MM.1S (cell line): ENCODE measurements around the gene INPP5F.

Experiments
- DNase-seq: peaks from one replicate; pipeline ENCODE4 v3.0.0-alpha.2; 2015
- H2AFZ ChIP-seq: fragments of 300-600 bp; sonication (generic); 2 replicates; pipeline ENCODE4 v1.6.0; 2016; ENCODE audit warnings: antibody characterized with exemption, low read length
- H3F3A ChIP-seq: fragments of 300-600 bp; sonication (generic); 2 replicates; pipeline ENCODE4 v1.6.1; 2016; ENCODE audit warnings: mild to moderate bottlenecking, antibody characterized with exemption, low read length, moderate library complexity, mixed read lengths; ENCODE audit not compliant: insufficient read depth
- H3K27ac ChIP-seq: fragments of 300-600 bp; sonication (generic); 2 replicates; pipeline ENCODE4 v1.5.1; 2016; ENCODE audit warnings: mild to moderate bottlenecking, low read length
- H3K27me3 ChIP-seq: fragments of 300-600 bp; sonication (generic); replicated peaks from 2 replicates; pipeline ENCODE4 v1.6.0; 2016; ENCODE audit warnings: low read length; ENCODE audit not compliant: insufficient read depth
- H3K36me3 ChIP-seq: fragments of 300-600 bp; sonication (generic); replicated peaks from 2 replicates; pipeline ENCODE4 v1.6.1; 2016; ENCODE audit warnings: mild to moderate bottlenecking, low read length, mixed read lengths; ENCODE audit not compliant: insufficient read depth
- H3K4me1 ChIP-seq: fragments of 300-600 bp; sonication (generic); 2 replicates; pipeline ENCODE4 v1.6.1; 2016; ENCODE audit warnings: low read length, mixed read lengths
- H3K4me2 ChIP-seq: fragments of 300-600 bp; sonication (generic); 2 replicates; pipeline ENCODE4 v1.6.0; 2016; ENCODE audit warnings: low read depth, low read length
- H3K4me3 ChIP-seq: fragments of 300-600 bp; sonication (generic); 2 replicates; pipeline ENCODE4 v1.5.1; 2016; ENCODE audit warnings: low read length, mixed read lengths
- H3K79me2 ChIP-seq: fragments of 300-600 bp; sonication (generic); 2 replicates; pipeline ENCODE4 v1.6.1; 2016; ENCODE audit warnings: mixed run types, low read length, mixed read lengths
- H3K9ac ChIP-seq: fragments of 300-600 bp; sonication (generic); 2 replicates; pipeline ENCODE4 v1.6.1; 2016; ENCODE audit warnings: low read length, mixed read lengths
- H3K9me2 ChIP-seq: fragments of 300-600 bp; sonication (generic); replicated peaks from 2 replicates; pipeline ENCODE4 v1.6.1; 2016; ENCODE audit warnings: mild to moderate bottlenecking, low read length, mixed read lengths; ENCODE audit not compliant: insufficient read depth
- H3K9me3 ChIP-seq: fragments of 300-600 bp; sonication (generic); replicated peaks from 2 replicates; pipeline ENCODE4 v1.6.1; 2016; ENCODE audit warnings: mild to moderate bottlenecking, low read length, mixed read lengths; ENCODE audit not compliant: insufficient read depth
- H4K20me1 ChIP-seq: fragments of 300-600 bp; sonication (generic); 2 replicates; pipeline ENCODE4 v1.6.1; 2016; ENCODE audit warnings: mild to moderate bottlenecking, low read length, moderate library complexity, mixed read lengths; ENCODE audit not compliant: insufficient read depth
- EZH2 ChIP-seq: fragments of 300-600 bp; sonication (generic); optimal IDR thresholded peaks from 2 replicates; pipeline ENCODE3; 2017; ENCODE audit warnings: low read depth, mild to moderate bottlenecking, antibody characterized with exemption, low read length, mixed read lengths
- EZH2phosphoT487 ChIP-seq: fragments of 300-600 bp; sonication (generic); IDR thresholded peaks from 2 replicates; pipeline ENCODE4 v1.6.1; 2018; ENCODE audit warnings: antibody characterized with exemption, low read length
- TF ChIP-seq, protein P1 (sequence below): fragments of 300-600 bp; sonication (generic); IDR thresholded peaks from 2 replicates; pipeline ENCODE4 v1.5.1; 2016; ENCODE audit warnings: antibody characterized with exemption, low read length, mixed read lengths

The INPP5F gene

GRCh38 chr10:119723624-119724023, 2.2 kb upstream of the INPP5F start:
- H3K79me2 ChIP-seq: peaks cover 18% of the 10 kb centered on the region
- H3F3A ChIP-seq: no peaks in the 10 kb centered on the region
- no peaks in the 10 kb centered on the region for H3K27me3 ChIP-seq
- H3K4me3 ChIP-seq: no peak overlapping the region
- no peak overlapping the region for H2AFZ ChIP-seq
- H3K27ac ChIP-seq: no peak overlapping the region
- no peak overlapping the region for H3K9ac ChIP-seq
- no peaks in the 10 kb centered on the region for H3K9me2 ChIP-seq
- TF ChIP-seq EZH2 (no peak), EZH2phosphoT487 (no peak)
- TF ChIP-seq, protein P1, sequence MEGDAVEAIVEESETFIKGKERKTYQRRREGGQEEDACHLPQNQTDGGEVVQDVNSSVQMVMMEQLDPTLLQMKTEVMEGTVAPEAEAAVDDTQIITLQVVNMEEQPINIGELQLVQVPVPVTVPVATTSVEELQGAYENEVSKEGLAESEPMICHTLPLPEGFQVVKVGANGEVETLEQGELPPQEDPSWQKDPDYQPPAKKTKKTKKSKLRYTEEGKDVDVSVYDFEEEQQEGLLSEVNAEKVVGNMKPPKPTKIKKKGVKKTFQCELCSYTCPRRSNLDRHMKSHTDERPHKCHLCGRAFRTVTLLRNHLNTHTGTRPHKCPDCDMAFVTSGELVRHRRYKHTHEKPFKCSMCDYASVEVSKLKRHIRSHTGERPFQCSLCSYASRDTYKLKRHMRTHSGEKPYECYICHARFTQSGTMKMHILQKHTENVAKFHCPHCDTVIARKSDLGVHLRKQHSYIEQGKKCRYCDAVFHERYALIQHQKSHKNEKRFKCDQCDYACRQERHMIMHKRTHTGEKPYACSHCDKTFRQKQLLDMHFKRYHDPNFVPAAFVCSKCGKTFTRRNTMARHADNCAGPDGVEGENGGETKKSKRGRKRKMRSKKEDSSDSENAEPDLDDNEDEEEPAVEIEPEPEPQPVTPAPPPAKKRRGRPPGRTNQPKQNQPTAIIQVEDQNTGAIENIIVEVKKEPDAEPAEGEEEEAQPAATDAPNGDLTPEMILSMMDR: no peak
- no peaks in the 10 kb centered on the region for H4K20me1 ChIP-seq
- no peak for DNase-seq
- no peaks in the 10 kb centered on the region for H3K9me3 ChIP-seq
- peaks cover 23% of the 10 kb centered on the region for H3K4me1 ChIP-seq
- H3K4me2 ChIP-seq: no peak overlapping the region
- H3K36me3 ChIP-seq: no peaks in the 10 kb centered on the region

DNA sequence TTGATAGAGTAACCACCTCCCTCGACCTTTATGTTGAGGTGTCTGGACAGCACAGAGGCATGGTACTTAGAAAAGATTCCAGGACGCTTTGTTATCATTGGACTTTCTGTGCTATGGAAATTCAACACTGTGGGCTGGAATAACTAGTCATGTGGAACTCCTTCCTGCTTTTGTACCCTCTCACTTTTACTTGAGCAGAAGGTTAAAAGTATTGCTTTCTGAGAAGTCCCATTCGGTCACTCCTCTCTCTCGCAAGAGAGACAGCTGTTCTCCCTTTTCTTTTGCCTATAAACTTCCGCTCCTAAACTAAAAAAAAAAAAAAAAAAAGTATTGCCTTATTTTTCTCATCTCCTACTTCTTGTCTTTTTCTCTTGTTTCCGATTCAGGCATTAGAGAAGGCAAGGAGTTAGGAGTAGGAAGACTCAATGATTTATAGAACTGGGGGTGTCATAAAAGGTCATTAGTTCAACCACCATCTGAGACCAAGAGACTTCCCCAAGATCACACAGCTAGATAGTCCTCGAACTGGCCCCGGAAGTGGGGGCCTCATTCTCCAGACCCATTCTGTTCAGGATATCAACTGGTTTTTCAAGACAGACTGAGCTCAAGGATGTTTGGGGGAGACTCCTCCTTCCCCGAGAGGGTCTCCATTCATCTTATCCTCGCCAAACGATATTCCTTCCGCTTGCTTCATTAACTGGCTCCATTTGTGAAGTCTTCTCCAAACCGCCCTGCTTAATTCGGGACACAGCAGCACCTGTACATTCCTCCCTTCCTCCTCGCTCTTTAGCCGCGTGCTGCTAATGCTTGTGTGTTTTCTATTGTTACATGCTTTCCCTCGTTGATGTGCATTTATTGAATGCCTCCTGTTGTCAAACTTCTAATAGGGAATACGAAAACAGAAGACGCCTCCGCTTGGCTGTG, 995 bp upstream of the INPP5F start:
- H3K9ac ChIP-seq: peak overlapping the region; percentile 74
- TF ChIP-seq, protein P1: no peak
- TF ChIP-seq EZH2phosphoT487 (no peak), EZH2 (no peak)
- peaks cover 31% of the 10 kb centered on the region for H3K79me2 ChIP-seq
- no peaks in the 10 kb centered on the region for H3K9me2 ChIP-seq
- no peaks in the 10 kb centered on the region for H3F3A ChIP-seq
- DNase-seq: peak; percentile 44
- no peaks in the 10 kb centered on the region for H3K9me3 ChIP-seq
- H3K36me3 ChIP-seq: no peaks in the 10 kb centered on the region
- H3K27me3 ChIP-seq: no peaks in the 10 kb centered on the region
- peak overlapping the region; percentile 82 for H3K4me3 ChIP-seq
- H4K20me1 ChIP-seq: no peaks in the 10 kb centered on the region
- peak overlapping the region; percentile 89 for H2AFZ ChIP-seq
- peak overlapping the region; percentile 98 for H3K4me2 ChIP-seq
- H3K4me1 ChIP-seq: peaks cover 23% of the 10 kb centered on the region
- peak overlapping the region; percentile 34; the same call in 1 of the 2 replicates for H3K27ac ChIP-seq

GRCh38 chr10:119725517-119725827, 378 bp upstream of the INPP5F start:
- H3K27me3 ChIP-seq: no peaks in the 10 kb centered on the region
- no peaks in the 10 kb centered on the region for H3K36me3 ChIP-seq
- no peaks in the 10 kb centered on the region for H4K20me1 ChIP-seq
- H3K9me2 ChIP-seq: no peaks in the 10 kb centered on the region
- H3K4me3 ChIP-seq: peak overlapping the region; percentile 82
- no peaks in the 10 kb centered on the region for H3F3A ChIP-seq
- TF ChIP-seq, protein P1: no peak
- TF ChIP-seq EZH2: no peak
- no peak for TF ChIP-seq EZH2phosphoT487
- DNase-seq: no peak
- peak overlapping the region; percentile 98 for H3K4me2 ChIP-seq
- peaks cover 33% of the 10 kb centered on the region for H3K79me2 ChIP-seq
- peak overlapping the region; percentile 74 for H3K9ac ChIP-seq
- H3K4me1 ChIP-seq: peaks cover 23% of the 10 kb centered on the region
- H2AFZ ChIP-seq: peak overlapping the region; percentile 89
- H3K9me3 ChIP-seq: no peaks in the 10 kb centered on the region
- peak overlapping the region; percentile 34; the same call in 1 of the 2 replicates for H3K27ac ChIP-seq
